ENCODE results near the gene KCNJ12.

KCNJ12 gene

GRCh38 chr17:21377705-21378396 lies 1.7 kb downstream of the KCNJ12 start:
- CTCF ChIA-PET, result no interaction called here
- POLR2A ChIA-PET, result no interaction called here
- Histone ChIP-seq H3K27ac (ENCODE audit: extremely low read depth, low read depth, low read length) (no peak overlapping the region), H3K36me3 (ENCODE audit: control insufficient read depth in 2 of 2, insufficient read depth in 1 of 2, low read length in 2 of 2) (no peaks in the 10 kb centered on the region), H3K4me3 (ENCODE audit: low read depth, low read length) (no peak overlapping the region), H3K9me3 (ENCODE audit: control insufficient read depth, insufficient read depth, low read depth, low read length) (no peaks in the 10 kb centered on the region), H3K4me1 (ENCODE audit: control insufficient read depth, insufficient read depth, low read length) (peaks cover 3% of the 10 kb centered on the region; the same call in 1 of the 2 replicates)
- TF ChIP-seq AEBP2 (tag by site-specific recombination; IDR thresholded peaks at IDR 0.05; ENCODE audit: borderline replicate concordance) (no peak), FEZF1 (tag by site-specific recombination; IDR thresholded peaks at IDR 0.05) (no peak), BCL11A (tag by site-specific recombination; IDR thresholded peaks at IDR 0.05; ENCODE audit: low read depth) (no peak), ZNF140 (tag by site-specific recombination; IDR thresholded peaks at IDR 0.05) (no peak), ZNF777 (tag by site-specific recombination; IDR thresholded peaks at IDR 0.05; ENCODE audit: borderline replicate concordance) (no peak), ZBTB11 (tag by site-specific recombination; conservative IDR thresholded peaks at IDR 0.05; ENCODE audit: low read depth) (no peak), ZNF510 (tag by site-specific recombination; IDR thresholded peaks at IDR 0.05; ENCODE audit: insufficient replicate concordance) (no peak), ZBTB7A (tag by site-specific recombination; IDR thresholded peaks at IDR 0.05; ENCODE audit: low read depth) (no peak), ZNF549 (tag by site-specific recombination; IDR thresholded peaks at IDR 0.05) (no peak), ZNF600 (tag by site-specific recombination; IDR thresholded peaks at IDR 0.05) (no peak), HOXD13 (CRISPR knock-in tag; IDR thresholded peaks at IDR 0.05; ENCODE audit: borderline replicate concordance) (no peak), TSHZ1 (tag by site-specific recombination; IDR thresholded peaks at IDR 0.05; ENCODE audit: borderline replicate concordance) (no peak), ZNF174 (tag by site-specific recombination; IDR thresholded peaks at IDR 0.05) (no peak), HIC1 (tag by site-specific recombination; IDR thresholded peaks at IDR 0.05) (no peak), SALL2 (tag by site-specific recombination; IDR thresholded peaks at IDR 0.05; ENCODE audit: borderline replicate concordance) (no peak), ZNF214 (tag by site-specific recombination; IDR thresholded peaks at IDR 0.05; ENCODE audit: borderline replicate concordance) (no peak)
